Kidney (tissue), 14 donors: Measurements from ENCODE around the gene HCAR2. TPM values are rescaled to one million over a fixed set of nuclear protein-coding genes. Genes with fewer than 3 reads are reported as not detected.

Experiments used
- DNase-seq, 5 donors: peaks; one replicate each; pipeline ENCODE4 v3.0.0-alpha.2; 2013 to 2020
- FAIRE-seq: peaks from 2 replicates; lab custom pipeline; 2012; peaks lifted over from hg19 to GRCh38; lab: Jason Lieb, UNC
- H3K27ac ChIP-seq, 2 donors: one replicate each; pipeline ENCODE4 v1.7.0; 2013; ENCODE audit warnings: low read depth in 2 of 2, low read length in 2 of 2, inconsistent platforms in 1 of 2
- H3K27me3 ChIP-seq: one replicate; pipeline ENCODE4 v1.7.1; 2013; ENCODE audit warnings: low read length, inconsistent platforms; ENCODE audit not compliant: control insufficient read depth, insufficient read depth
- H3K36me3 ChIP-seq, 3 donors: one replicate each; pipeline versions ENCODE4 v1.7.0 to v1.7.1; 2013; ENCODE audit warnings: low read length in 3 of 3, control low read depth in 1 of 3, inconsistent platforms in 1 of 3; ENCODE audit not compliant: insufficient read depth in 3 of 3, control insufficient read depth in 2 of 3
- H3K4me1 ChIP-seq, 3 donors: one replicate each; pipeline versions ENCODE4 v1.7.0 to v1.7.1; 2013; ENCODE audit warnings: low read length in 3 of 3, inconsistent platforms in 1 of 3, low read depth in 1 of 3; ENCODE audit not compliant: control insufficient read depth in 2 of 3, insufficient read depth in 2 of 3
- H3K4me3 ChIP-seq, 3 donors: one replicate each; pipeline versions ENCODE4 v1.7.0 to v1.8.1; 2013; ENCODE audit warnings: low read length in 3 of 3, control low read depth in 1 of 3, inconsistent platforms in 1 of 3
- H3K9ac ChIP-seq, 3 donors: one replicate each; pipeline versions ENCODE4 v1.7.0 to v1.7.1; 2013; ENCODE audit warnings: low read length in 3 of 3, control low read depth in 1 of 3, inconsistent platforms in 1 of 3
- H3K9me3 ChIP-seq, 3 donors: one replicate each; pipeline versions ENCODE4 v1.7.0 to v1.7.1; 2013; ENCODE audit warnings: low read length in 3 of 3, control low read depth in 1 of 3, inconsistent platforms in 1 of 3; ENCODE audit not compliant: control insufficient read depth in 2 of 3, insufficient read depth in 1 of 3
- intact Hi-C: fragments of 100-400 bp; cut with DNase I; formaldehyde crosslinking; loops from one replicate; pipeline ENCODE4 v1.11.1; 2022
- polyA plus RNA-seq: library from polyadenylated mRNA; stranded (reverse); fragments of 350-450 nt; fragmentation: Illumina TruSeq; extraction: RNeasy Lipid Tissue Mini Kit (QIAGEN cat#74804); gene quantifications from one replicate; pipeline ENCODE4 v1.2.3, GENCODE V29; 2014; ENCODE audit warnings: low read depth, low replicate concordance; ENCODE audit not compliant: insufficient read depth
- total RNA-seq: library from RNA; stranded (reverse); fragmentation: NEBNext Ultra II Directional; extraction: Animal tissue kit (Norgen Biotek cat#: 25700); gene quantifications from one replicate; pipeline ENCODE4 v1.2.1, GENCODE V29; 2021
- TF ChIP-seq, protein P1 (sequence below): IDR thresholded peaks from 3 replicates; pipeline ENCODE4 v1.5.1; 2012; ENCODE audit warnings: mild to moderate bottlenecking, moderate library complexity, borderline replicate concordance; ENCODE audit not compliant: insufficient read depth; ENCODE audit errors: extremely low read depth
- donor health status: control.
- donor health status: control.
- donor health status: control.
- donor health status: control.
- donor health status: control.
- donor health status: DM: yes; HTN: yes; CAD: no.
- donor health status: Normal renal cell carcinoma (clear cell type).

The HCAR2 gene
- total and polyA plus RNA-seq, 2 donors from 2014 or later, result not detected

DNA sequence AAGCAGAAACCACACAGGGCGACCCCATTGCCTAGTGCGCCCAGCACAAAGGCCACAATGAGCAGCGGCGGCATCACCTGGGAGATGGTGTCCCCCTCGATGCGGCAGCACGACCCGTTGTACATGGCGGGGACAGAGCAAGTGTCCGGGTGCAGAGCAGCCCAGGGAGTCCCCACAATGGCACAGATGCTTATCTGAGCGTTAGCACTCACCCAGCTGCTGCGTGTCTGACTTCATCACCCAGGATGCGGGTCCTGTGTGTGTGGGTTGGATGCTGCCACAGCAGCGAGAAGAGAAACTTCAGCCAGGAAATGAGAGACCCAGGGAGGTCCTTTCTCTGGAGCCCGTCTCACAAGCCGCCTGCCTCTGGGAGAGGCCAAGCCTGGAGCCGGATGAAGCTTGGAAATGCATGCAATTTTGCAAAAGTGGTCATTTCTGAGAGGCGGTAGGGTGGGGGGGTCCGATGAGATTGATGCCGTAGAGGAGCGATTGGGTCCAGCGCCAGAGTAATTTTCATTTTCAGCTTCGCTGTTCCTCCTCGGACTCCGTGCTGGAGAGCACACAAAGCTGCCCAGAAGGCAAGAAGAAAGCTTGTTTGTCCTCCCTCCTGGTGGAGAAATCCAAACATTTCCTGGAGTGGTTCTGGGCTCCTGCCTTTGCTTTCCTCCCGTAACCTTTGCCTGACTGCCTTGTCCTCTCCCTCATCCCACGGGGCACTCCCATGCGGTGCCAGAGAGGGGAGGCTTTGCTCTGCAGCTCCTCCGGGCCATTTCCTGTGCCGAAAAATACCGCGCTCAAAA, 27.3 kb upstream of the HCAR2 start, which contains the start of gene HCAR1:
HCAR1 (minus strand) TSS at position 630 of the 800 bp plus-strand sequence; CDS start at position 125, 505 bp downstream.
- TF ChIP-seq, protein P1, sequence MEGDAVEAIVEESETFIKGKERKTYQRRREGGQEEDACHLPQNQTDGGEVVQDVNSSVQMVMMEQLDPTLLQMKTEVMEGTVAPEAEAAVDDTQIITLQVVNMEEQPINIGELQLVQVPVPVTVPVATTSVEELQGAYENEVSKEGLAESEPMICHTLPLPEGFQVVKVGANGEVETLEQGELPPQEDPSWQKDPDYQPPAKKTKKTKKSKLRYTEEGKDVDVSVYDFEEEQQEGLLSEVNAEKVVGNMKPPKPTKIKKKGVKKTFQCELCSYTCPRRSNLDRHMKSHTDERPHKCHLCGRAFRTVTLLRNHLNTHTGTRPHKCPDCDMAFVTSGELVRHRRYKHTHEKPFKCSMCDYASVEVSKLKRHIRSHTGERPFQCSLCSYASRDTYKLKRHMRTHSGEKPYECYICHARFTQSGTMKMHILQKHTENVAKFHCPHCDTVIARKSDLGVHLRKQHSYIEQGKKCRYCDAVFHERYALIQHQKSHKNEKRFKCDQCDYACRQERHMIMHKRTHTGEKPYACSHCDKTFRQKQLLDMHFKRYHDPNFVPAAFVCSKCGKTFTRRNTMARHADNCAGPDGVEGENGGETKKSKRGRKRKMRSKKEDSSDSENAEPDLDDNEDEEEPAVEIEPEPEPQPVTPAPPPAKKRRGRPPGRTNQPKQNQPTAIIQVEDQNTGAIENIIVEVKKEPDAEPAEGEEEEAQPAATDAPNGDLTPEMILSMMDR, result no peak
- Histone ChIP-seq H3K9ac (peak within 1 kb of the TSS in 2 of 3 donors; percentile 29 to 37), H3K27ac (no peak within 1 kb of the TSS), H3K4me1 (peaks cover 0 to 5% (median 0%) of the 10 kb centered on the region in 3 donors), H3K36me3 (no peaks in the 10 kb centered on the region), H3K4me3 (peak within 1 kb of the TSS; percentile 40 to 72 (median 61)), H3K27me3 (no peaks in the 10 kb centered on the region), H3K9me3 (no peaks in the 10 kb centered on the region)
- DNase-seq (peak in 4 of 5 donors; percentile 69 to 86 (median 80)), FAIRE-seq (no peak)
- intact Hi-C loops, result no loop called here

DNA sequence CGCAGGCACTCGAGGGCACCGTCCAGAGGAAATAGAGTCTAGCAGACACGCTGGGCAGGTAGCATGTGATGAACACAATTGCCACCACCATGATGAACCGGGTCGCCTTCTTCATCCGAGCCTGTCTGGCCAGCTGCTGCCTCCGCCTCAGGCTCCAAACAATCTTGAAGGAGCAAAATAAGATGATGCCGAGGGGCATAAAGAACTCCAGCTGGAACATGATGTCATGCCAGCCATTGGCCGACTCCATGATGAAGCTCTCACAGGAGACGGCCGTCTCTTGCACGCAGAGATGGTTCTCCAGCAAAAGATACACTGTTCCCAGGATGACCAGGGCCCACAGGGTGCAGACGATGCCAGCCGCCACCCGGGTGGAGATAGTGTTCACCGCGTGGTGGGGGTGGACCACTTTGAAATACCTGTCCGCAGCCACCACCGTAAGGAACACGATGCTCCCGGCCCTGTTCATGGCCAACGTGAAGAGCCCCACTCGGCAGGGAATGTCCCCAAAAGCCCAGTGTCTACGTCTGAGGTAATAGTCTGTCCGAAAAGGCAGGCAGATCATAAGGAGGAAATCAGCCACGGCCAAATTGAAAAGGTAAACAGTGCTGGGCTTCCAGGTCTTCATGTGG, 26.5 kb upstream of the HCAR2 start:
- FAIRE-seq (no peak), DNase-seq (no peak)
- TF ChIP-seq, protein P1, result no peak
- Histone ChIP-seq H3K9me3 (no peaks in the 10 kb centered on the region), H3K27ac (no peak overlapping the region), H3K9ac (no peak overlapping the region), H3K27me3 (no peaks in the 10 kb centered on the region), H3K4me3 (peak overlapping the region in 2 of 3 donors; percentile 61 to 72), H3K4me1 (peaks cover 0 to 5% (median 0%) of the 10 kb centered on the region in 3 donors), H3K36me3 (no peaks in the 10 kb centered on the region)
- intact Hi-C loops, result no loop called here

DNA sequence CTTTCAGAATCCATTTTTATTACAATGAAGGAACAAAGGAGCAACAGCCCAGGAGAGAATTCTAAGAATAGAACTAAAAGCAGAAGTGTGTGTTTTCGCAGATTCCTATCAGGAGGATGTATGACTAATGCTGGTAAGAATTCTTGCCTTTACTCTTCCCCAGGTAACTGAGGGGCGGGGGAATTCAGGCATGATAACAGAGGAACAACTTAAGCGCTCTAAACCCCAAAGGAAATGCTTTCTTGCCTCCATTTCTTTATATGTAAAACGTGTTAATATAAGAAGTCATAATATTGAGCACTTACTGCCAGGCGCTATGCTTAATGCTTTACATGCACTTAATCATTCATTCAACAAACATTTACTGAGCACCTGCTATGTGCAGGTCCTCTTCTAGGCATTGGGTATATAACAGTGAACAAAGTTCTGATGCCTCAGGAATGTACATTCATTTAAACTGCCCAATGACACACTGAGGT, 23.0 kb upstream of the HCAR2 start:
- H3K4me3 ChIP-seq, result no peak overlapping the region
- H3K4me1 ChIP-seq, result peaks cover 0 to 5% (median 0%) of the 10 kb centered on the region in 3 donors
- no peak overlapping the region for H3K9ac ChIP-seq
- intact Hi-C loops, result no loop called here
- no peaks in the 10 kb centered on the region for H3K27me3 ChIP-seq
- H3K9me3 ChIP-seq, result no peaks in the 10 kb centered on the region
- TF ChIP-seq, protein P1, result no peak
- H3K27ac ChIP-seq, result no peak overlapping the region
- no peaks in the 10 kb centered on the region for H3K36me3 ChIP-seq
- no peak for FAIRE-seq
- peak in 1 of 5 donors; percentile 13 for DNase-seq
